ENCODE data around the gene TUBB2A. TPM values are rescaled to one million over a fixed set of nuclear protein-coding genes. Genes with fewer than 3 reads are reported as not detected.
A peak's percentile ranks its signal among the peaks of the same experiment; 100 is the strongest.

Gene TUBB2A
- total RNA-seq, result 72.7 TPM

- peaks cover 0 to 7% of the 10 kb centered on the region in 2 donors for H3K36me3 ChIP-seq
- H3K27ac ChIP-seq, result peak within 1 kb of the TSS; percentile 100
- peaks cover 42% of the 10 kb centered on the region for H3K4me1 ChIP-seq
- TF ChIP-seq POLR2AphosphoS5 (IDR thresholded peaks at IDR 0.05; ENCODE audit: insufficient read depth in 1 of 2, low read depth in 1 of 2) (peak; percentile 29 to 70), POLR2A (IDR thresholded peaks at IDR 0.05) (peak; percentile 91 to 98), CTCF (IDR thresholded peaks at IDR 0.05) (peak in 1 of 3 experiments; percentile 23)
- no peaks in the 10 kb centered on the region for H3K9me3 ChIP-seq
- intact Hi-C loops (cut with DNase I), result no loop called here
- no peak for DNase-seq (ENCODE audit: extremely low spot score in 2 of 2)
- no peaks in the 10 kb centered on the region for H3K27me3 ChIP-seq
- H3K4me3 ChIP-seq, result peak within 1 kb of the TSS; percentile 91 to 99
Observed at GRCh38 chr6:3157131-3157933, at the start of gene TUBB2A. Gene TUBB2A, minus strand, starts transcription at chr6:3157544. Its CDS starts 81 bp downstream, at chr6:3157463.

- DNase-seq (ENCODE audit: extremely low spot score in 2 of 2), result no peak
- Histone ChIP-seq H3K4me3 (no peak overlapping the region), H3K4me1 (peaks cover 29% of the 10 kb centered on the region), H3K9me3 (no peaks in the 10 kb centered on the region), H3K27me3 (no peaks in the 10 kb centered on the region), H3K36me3 (no peaks in the 10 kb centered on the region), H3K27ac (peak overlapping the region; percentile 58)
- intact Hi-C loops (cut with DNase I), result no loop called here
- TF ChIP-seq CTCF (IDR thresholded peaks at IDR 0.05) (no peak), POLR2AphosphoS5 (IDR thresholded peaks at IDR 0.05; ENCODE audit: insufficient read depth in 1 of 2, low read depth in 1 of 2) (no peak)
Observed at GRCh38 chr6:3206339-3207015, 49.1 kb upstream of the TUBB2A start.

- peaks cover 29% of the 10 kb centered on the region for H3K4me1 ChIP-seq
- no peaks in the 10 kb centered on the region for H3K9me3 ChIP-seq
- intact Hi-C loops (cut with DNase I), result no loop called here
- H3K36me3 ChIP-seq, result no peaks in the 10 kb centered on the region
- no peak overlapping the region for H3K4me3 ChIP-seq
- DNase-seq (ENCODE audit: extremely low spot score in 2 of 2), result no peak
- H3K27ac ChIP-seq, result peak overlapping the region; percentile 58
- no peaks in the 10 kb centered on the region for H3K27me3 ChIP-seq
- TF ChIP-seq POLR2AphosphoS5 (IDR thresholded peaks at IDR 0.05; ENCODE audit: insufficient read depth in 1 of 2, low read depth in 1 of 2) (peak in 1 of 2 donors; percentile 77), CTCF (IDR thresholded peaks at IDR 0.05) (no peak)
Observed at GRCh38 chr6:3205913-3206312, 48.6 kb upstream of the TUBB2A start.

GRCh38 chr6:3204921-3205320 is 47.6 kb upstream of the TUBB2A start:
- Histone ChIP-seq H3K4me1 (peaks cover 29% of the 10 kb centered on the region), H3K27ac (no peak overlapping the region), H3K36me3 (no peaks in the 10 kb centered on the region), H3K27me3 (no peaks in the 10 kb centered on the region), H3K9me3 (no peaks in the 10 kb centered on the region), H3K4me3 (no peak overlapping the region)
- intact Hi-C loops (cut with DNase I), result no loop called here
- no peak for DNase-seq (ENCODE audit: extremely low spot score in 2 of 2)
- TF ChIP-seq CTCF (IDR thresholded peaks at IDR 0.05) (no peak), POLR2AphosphoS5 (IDR thresholded peaks at IDR 0.05; ENCODE audit: insufficient read depth in 1 of 2, low read depth in 1 of 2) (no peak), POLR2A (IDR thresholded peaks at IDR 0.05) (no peak)
